GM12878 (cell line): ENCODE data around the gene HMGB4.

Experiments
- ASH2L ChIP-seq: fragments of 300-600, 200-600 bp; sonication (generic); IDR thresholded peaks from 2 replicates; pipeline ENCODE4 v1.6.1; 2017; ENCODE audit warnings: low read depth, mild to moderate bottlenecking, borderline replicate concordance
- BHLHE40 ChIP-seq, 2 experiments: fragments of 450-650 bp in 1 of 2; IDR thresholded peaks; 2 replicates each; pipeline ENCODE4 v1.6.1; 2011 to 2017; ENCODE audit warnings: low read depth in 2 of 2, borderline replicate concordance in 1 of 2, improper control_type of control experiment in 1 of 2, low read length in 1 of 2, mild to moderate bottlenecking in 1 of 2
- CHD2 ChIP-seq: IDR thresholded peaks from 2 replicates; pipeline ENCODE4 v1.6.1; 2011; ENCODE audit warnings: low read depth, low read length, improper control_type of control experiment, borderline replicate concordance
- CHD4 ChIP-seq: fragments of 200-600 bp; sonication (generic); IDR thresholded peaks from 2 replicates; pipeline ENCODE4 v1.6.1; 2016; ENCODE audit warnings: mild to moderate bottlenecking
- KDM1A ChIP-seq: fragments of 200-600 bp; sonication (generic); IDR thresholded peaks from 2 replicates; pipeline ENCODE4 v1.6.1; 2016; ENCODE audit warnings: borderline replicate concordance
- MTA3 ChIP-seq: IDR thresholded peaks from 2 replicates; pipeline ENCODE4 v1.6.1; 2012; ENCODE audit warnings: low read length, inconsistent platforms, borderline replicate concordance
- YY1 ChIP-seq: IDR thresholded peaks from 2 replicates; pipeline ENCODE4 v1.6.1; 2011; ENCODE audit warnings: low read depth, mild to moderate bottlenecking, low read length
- TF ChIP-seq, protein P1 (sequence below): fragments of 450-650 bp; IDR thresholded peaks from 2 replicates; pipeline ENCODE4 v1.6.1; 2017; ENCODE audit warnings: mild to moderate bottlenecking, moderate library complexity
- TF ChIP-seq, protein P2 (sequence below), 3 experiments: IDR thresholded peaks in 2 of 3; conservative IDR thresholded peaks in 1 of 3; 2 replicates each; pipeline ENCODE4 v1.5.1; 2011; ENCODE audit warnings: low read depth in 3 of 3, low read length in 3 of 3, mild to moderate bottlenecking in 3 of 3, control low read depth in 2 of 3, moderate library complexity in 2 of 3, inconsistent platforms in 1 of 3, mixed read lengths in 1 of 3; ENCODE audit not compliant: control insufficient read depth in 2 of 3, insufficient read depth in 1 of 3; ENCODE audit errors: extremely low read depth in 1 of 3

DNA sequence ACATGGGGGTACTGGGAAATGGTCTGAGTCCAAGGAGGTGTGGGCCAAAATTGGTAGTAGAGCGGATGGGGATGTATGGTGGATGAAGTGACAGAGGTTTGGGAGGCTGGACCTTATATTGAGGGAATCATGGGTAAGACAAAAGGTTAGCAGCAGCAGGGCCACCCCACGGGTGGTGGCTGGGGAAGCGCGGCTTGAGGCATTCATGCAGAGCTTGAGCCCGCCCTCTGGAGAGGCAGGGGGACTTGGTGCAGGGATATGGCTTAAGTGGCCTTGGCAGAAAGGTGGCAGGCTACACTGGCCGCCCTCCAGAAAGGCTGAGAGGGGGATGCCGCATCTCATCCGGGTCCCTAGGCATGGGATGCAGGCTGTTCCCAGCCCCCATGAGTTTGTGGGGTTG is 31.5 kb downstream of the HMGB4 start:
- TF ChIP-seq CHD2: no peak
- no peak for TF ChIP-seq MTA3
- TF ChIP-seq, protein P1, sequence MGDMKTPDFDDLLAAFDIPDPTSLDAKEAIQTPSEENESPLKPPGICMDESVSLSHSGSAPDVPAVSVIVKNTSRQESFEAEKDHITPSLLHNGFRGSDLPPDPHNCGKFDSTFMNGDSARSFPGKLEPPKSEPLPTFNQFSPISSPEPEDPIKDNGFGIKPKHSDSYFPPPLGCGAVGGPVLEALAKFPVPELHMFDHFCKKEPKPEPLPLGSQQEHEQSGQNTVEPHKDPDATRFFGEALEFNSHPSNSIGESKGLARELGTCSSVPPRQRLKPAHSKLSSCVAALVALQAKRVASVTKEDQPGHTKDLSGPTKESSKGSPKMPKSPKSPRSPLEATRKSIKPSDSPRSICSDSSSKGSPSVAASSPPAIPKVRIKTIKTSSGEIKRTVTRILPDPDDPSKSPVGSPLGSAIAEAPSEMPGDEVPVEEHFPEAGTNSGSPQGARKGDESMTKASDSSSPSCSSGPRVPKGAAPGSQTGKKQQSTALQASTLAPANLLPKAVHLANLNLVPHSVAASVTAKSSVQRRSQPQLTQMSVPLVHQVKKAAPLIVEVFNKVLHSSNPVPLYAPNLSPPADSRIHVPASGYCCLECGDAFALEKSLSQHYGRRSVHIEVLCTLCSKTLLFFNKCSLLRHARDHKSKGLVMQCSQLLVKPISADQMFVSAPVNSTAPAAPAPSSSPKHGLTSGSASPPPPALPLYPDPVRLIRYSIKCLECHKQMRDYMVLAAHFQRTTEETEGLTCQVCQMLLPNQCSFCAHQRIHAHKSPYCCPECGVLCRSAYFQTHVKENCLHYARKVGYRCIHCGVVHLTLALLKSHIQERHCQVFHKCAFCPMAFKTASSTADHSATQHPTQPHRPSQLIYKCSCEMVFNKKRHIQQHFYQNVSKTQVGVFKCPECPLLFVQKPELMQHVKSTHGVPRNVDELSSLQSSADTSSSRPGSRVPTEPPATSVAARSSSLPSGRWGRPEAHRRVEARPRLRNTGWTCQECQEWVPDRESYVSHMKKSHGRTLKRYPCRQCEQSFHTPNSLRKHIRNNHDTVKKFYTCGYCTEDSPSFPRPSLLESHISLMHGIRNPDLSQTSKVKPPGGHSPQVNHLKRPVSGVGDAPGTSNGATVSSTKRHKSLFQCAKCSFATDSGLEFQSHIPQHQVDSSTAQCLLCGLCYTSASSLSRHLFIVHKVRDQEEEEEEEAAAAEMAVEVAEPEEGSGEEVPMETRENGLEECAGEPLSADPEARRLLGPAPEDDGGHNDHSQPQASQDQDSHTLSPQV: no peak
- no peak for TF ChIP-seq CHD4
- TF ChIP-seq, protein P2, sequence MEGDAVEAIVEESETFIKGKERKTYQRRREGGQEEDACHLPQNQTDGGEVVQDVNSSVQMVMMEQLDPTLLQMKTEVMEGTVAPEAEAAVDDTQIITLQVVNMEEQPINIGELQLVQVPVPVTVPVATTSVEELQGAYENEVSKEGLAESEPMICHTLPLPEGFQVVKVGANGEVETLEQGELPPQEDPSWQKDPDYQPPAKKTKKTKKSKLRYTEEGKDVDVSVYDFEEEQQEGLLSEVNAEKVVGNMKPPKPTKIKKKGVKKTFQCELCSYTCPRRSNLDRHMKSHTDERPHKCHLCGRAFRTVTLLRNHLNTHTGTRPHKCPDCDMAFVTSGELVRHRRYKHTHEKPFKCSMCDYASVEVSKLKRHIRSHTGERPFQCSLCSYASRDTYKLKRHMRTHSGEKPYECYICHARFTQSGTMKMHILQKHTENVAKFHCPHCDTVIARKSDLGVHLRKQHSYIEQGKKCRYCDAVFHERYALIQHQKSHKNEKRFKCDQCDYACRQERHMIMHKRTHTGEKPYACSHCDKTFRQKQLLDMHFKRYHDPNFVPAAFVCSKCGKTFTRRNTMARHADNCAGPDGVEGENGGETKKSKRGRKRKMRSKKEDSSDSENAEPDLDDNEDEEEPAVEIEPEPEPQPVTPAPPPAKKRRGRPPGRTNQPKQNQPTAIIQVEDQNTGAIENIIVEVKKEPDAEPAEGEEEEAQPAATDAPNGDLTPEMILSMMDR (IDR thresholded peaks at IDR 0.05 in 2 of 3, conservative IDR thresholded peaks at IDR 0.05 in 1 of 3; ENCODE audit: control insufficient read depth in 2 of 3, extremely low read depth in 1 of 3, insufficient read depth in 1 of 3, low read depth in 3 of 3, low read length in 3 of 3): no peak
- no peak for TF ChIP-seq YY1
- TF ChIP-seq ASH2L: no peak
- no peak for TF ChIP-seq BHLHE40 (IDR thresholded peaks at IDR 0.05; ENCODE audit: borderline replicate concordance in 1 of 2, low read depth in 2 of 2, low read length in 1 of 2)
- no peak for TF ChIP-seq KDM1A
